GM12874 (cell line): ENCODE results near the gene KLHL3.

Source experiments
- CTCF ChIP-seq: IDR thresholded peaks from 2 replicates; pipeline ENCODE4 v1.5.1; 2011; ENCODE audit warnings: low read depth, mild to moderate bottlenecking, control low read depth, low read length, moderate library complexity; ENCODE audit not compliant: insufficient read depth

The KLHL3 gene

GRCh38 chr5:137760294-137760693, 24.4 kb upstream of the KLHL3 start:
- TF ChIP-seq CTCF = no peak

GRCh38 chr5:137758715-137759306, 22.9 kb upstream of the KLHL3 start:
- no peak for TF ChIP-seq CTCF

- TF ChIP-seq CTCF = no peak
Measured at GRCh38 chr5:137758121-137758520, 22.2 kb upstream of the KLHL3 start.

- no peak for TF ChIP-seq CTCF
Measured at GRCh38 chr5:137757634-137758033, 21.7 kb upstream of the KLHL3 start.

GRCh38 chr5:137754961-137755762, 19.3 kb upstream of the KLHL3 start:
- TF ChIP-seq CTCF = no peak

GRCh38 chr5:137754188-137754960, 18.5 kb upstream of the KLHL3 start, which contains the start of gene HNRNPA0:
Gene HNRNPA0, minus strand, starts transcription at chr5:137754363. Its CDS starts 297 bp downstream, at chr5:137754066.
- TF ChIP-seq CTCF = no peak

- no peak for TF ChIP-seq CTCF
Measured at GRCh38 chr5:137753691-137754187, 17.9 kb upstream of the KLHL3 start.
